ENCODE measurements around the gene PTGS1.

The PTGS1 gene

DNA sequence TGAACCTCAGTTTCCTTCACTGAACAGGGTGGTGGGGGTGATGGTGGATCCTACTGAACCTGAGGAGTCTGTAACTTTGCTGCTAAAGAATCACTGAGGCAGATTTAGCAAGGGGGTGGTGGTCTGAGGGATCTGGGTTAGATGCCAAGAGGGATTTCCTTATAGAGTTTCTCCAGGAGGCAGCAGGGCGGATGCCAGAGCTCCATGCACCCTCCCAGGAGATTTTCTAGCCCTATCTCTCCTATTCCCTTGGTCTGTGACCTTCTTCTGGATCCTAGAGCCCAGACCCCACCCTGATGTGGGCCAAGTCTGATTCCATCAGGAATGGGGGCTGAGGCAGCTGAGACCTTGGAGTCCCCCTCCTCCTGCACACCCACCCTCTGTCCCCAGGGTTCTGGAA lies 6.0 kb downstream of the PTGS1 start:
- DNase-seq: no peak

- DNase-seq: no peak
These were observed 6.7 kb downstream of the PTGS1 start for GRCh38 chr9:122377241-122378164.

GRCh38 chr9:122378236-122378635 lies 7.4 kb downstream of the PTGS1 start:
- DNase-seq: no peak

- no peak for DNase-seq
These were observed 8.5 kb downstream of the PTGS1 start for GRCh38 chr9:122379340-122379739.

- no peak for DNase-seq
These were observed 9.5 kb downstream of the PTGS1 start for GRCh38 chr9:122380293-122380692.

DNA sequence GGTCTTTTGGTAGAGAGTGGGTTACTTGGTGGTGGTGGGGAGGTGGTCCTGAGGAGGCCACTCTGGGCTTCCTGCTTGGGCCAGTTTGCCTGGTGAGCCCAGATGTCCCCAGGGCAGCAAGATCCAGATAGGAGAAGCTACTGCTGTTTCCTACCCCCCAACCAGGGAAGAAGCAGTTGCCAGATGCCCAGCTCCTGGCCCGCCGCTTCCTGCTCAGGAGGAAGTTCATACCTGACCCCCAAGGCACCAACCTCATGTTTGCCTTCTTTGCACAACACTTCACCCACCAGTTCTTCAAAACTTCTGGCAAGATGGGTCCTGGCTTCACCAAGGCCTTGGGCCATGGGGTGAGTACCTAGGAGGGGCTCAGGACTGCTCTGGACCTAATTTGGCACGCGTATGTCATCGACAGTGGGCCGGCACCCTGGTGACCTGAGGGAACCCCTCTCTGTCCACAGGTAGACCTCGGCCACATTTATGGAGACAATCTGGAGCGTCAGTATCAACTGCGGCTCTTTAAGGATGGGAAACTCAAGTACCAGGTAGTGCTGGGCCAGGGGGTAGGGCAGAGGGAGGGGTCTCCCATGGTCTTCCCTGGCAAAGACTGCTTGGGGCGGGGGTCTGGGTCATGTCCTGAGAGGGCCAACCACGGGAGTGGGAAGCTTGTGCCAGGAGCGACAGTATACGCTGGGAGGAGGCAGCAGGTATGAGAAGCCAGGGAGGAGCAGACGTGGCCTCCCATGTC lies 10.6 kb downstream of the PTGS1 start:
- no peak for DNase-seq

DNA sequence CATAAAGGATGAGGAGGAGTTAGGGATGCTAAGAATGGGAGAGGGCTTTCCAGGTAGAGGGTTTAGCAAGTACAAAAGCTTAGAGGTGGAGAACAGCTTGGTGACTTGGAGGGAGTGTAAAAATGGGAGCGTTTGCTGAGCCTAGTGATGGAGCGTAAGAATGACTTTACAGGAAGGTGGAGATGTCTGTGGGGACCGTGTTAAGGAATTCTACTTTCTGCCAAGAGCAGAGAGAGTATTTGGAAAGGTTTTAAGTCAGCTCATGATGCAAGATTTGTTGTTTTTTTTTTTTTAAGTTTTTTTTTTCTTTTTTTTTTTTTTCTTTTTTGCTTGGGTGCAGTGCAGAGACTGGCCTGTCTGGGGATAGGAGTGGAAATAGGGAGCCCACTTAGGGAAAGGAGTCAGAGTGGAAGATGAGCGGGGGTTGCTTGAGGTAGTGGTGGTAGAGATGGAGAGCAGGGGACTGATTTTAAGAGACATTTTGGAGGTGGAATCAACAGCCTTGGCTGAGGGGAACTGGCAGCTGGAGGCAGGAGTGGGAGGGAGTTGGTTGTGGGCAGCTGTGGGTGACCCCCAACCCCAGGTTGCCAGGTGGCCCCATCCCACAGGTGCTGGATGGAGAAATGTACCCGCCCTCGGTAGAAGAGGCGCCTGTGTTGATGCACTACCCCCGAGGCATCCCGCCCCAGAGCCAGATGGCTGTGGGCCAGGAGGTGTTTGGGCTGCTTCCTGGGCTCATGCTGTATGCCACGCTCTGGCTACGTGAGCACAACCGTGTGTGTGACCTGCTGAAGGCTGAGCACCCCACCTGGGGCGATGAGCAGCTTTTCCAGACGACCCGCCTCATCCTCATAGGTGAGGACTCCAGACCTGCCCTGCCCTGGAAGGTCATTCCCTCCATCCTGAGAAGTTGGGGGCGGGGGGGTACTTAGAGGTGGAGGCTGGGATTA lies 12.4 kb downstream of the PTGS1 start:
- no peak for DNase-seq

DNA sequence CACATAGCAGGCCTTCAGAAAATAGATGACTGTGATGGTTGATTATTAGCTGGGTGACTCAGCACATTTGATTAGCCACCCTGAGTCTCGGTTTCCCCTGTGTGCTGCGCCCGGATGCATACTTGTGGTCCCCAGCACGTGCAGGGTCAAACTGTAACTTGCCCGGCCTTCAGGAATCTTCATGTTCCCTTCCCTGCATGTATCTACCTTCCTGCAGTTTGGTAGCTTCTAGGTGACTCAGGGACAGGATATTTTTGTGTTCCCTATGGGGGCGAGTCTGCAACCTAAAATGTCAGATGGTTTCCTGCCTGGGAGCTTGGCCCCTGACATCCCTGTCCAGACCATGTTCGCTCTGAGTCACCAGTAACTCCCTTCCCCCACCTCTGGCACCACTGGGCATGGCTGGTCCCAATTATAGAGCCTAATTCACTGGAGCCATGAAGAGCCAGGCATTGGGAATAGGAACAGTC lies 13.2 kb downstream of the PTGS1 start:
- no peak for DNase-seq

DNA sequence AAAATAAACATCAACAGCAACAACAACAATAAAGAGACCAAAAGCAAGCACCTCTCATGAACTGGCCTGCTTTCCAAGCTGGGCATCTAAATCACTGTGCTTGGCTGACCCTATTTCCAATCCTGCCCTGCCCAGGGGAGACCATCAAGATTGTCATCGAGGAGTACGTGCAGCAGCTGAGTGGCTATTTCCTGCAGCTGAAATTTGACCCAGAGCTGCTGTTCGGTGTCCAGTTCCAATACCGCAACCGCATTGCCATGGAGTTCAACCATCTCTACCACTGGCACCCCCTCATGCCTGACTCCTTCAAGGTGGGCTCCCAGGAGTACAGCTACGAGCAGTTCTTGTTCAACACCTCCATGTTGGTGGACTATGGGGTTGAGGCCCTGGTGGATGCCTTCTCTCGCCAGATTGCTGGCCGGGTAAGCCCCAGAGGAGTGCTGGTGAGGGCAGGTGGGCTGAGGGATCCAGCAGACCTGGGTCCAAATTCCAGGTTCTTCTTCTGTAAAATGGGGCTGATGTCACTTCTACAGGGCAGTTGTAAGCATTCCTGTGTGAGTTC lies 15.6 kb downstream of the PTGS1 start:
- DNase-seq: no peak

- DNase-seq: no peak
These were observed 16.7 kb downstream of the PTGS1 start for GRCh38 chr9:122387536-122387935.

- DNase-seq: no peak
These were observed 18.4 kb downstream of the PTGS1 start for GRCh38 chr9:122389195-122389594.

DNA sequence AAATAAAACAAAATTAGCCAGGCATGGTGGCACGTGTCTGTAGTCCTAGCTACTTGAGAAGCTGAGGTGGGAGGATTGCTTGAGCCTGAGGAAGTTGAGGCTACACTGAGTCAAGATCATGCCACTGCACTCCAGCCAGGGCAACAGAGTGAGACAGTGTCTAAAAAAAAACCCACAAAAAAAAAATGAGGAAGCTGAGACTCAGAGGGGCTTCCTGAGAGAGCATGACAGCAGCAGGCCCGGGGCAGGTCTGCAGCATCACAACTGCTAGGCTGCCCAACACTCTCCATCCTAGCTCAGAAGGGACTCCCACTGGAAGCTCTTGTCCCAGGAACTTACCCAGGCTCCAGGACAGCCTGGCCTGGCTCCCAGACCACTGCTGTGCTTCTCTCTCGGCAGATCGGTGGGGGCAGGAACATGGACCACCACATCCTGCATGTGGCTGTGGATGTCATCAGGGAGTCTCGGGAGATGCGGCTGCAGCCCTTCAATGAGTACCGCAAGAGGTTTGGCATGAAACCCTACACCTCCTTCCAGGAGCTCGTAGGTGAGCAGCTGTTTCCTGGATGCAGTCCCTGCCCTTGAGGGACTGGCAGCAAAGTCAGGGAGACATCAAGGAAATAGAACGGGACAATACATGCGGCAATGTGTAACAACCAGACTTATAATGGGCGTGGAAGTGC lies 19.1 kb downstream of the PTGS1 start:
- no peak for DNase-seq

DNA sequence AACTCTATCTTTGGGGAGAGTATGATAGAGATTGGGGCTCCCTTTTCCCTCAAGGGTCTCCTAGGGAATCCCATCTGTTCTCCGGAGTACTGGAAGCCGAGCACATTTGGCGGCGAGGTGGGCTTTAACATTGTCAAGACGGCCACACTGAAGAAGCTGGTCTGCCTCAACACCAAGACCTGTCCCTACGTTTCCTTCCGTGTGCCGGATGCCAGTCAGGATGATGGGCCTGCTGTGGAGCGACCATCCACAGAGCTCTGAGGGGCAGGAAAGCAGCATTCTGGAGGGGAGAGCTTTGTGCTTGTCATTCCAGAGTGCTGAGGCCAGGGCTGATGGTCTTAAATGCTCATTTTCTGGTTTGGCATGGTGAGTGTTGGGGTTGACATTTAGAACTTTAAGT lies 21.5 kb downstream of the PTGS1 start:
- DNase-seq: no peak

GRCh38 chr9:122392714-122393113 lies 21.9 kb downstream of the PTGS1 start:
- no peak for DNase-seq

DNA sequence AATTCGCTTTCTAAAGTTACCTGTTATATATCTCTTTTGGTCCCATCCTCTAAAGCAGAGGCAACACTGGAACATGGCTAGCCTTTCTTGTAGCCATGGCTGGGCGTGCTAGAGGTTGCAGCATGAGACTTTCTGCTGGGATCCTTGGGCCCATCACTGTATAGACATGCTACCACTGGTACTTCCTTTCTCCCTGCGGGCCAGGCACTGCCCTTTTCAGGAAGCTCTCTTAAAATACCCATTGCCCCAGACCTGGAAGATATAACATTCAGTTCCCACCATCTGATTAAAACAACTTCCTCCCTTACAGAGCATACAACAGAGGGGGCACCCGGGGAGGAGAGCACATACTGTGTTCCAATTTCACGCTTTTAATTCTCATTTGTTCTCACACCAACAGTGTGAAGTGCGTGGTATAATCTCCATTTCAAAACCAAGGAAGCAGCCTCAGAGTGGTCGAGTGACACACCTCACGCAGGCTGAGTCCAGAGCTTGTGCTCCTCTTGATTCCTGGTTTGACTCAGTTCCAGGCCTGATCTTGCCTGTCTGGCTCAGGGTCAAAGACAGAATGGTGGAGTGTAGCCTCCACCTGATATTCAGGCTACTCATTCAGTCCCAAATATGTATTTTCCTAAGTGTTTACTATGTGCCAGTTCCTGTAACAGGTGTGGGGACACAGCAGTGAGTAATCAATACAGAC lies 22.6 kb downstream of the PTGS1 start:
- no peak for DNase-seq

DNA sequence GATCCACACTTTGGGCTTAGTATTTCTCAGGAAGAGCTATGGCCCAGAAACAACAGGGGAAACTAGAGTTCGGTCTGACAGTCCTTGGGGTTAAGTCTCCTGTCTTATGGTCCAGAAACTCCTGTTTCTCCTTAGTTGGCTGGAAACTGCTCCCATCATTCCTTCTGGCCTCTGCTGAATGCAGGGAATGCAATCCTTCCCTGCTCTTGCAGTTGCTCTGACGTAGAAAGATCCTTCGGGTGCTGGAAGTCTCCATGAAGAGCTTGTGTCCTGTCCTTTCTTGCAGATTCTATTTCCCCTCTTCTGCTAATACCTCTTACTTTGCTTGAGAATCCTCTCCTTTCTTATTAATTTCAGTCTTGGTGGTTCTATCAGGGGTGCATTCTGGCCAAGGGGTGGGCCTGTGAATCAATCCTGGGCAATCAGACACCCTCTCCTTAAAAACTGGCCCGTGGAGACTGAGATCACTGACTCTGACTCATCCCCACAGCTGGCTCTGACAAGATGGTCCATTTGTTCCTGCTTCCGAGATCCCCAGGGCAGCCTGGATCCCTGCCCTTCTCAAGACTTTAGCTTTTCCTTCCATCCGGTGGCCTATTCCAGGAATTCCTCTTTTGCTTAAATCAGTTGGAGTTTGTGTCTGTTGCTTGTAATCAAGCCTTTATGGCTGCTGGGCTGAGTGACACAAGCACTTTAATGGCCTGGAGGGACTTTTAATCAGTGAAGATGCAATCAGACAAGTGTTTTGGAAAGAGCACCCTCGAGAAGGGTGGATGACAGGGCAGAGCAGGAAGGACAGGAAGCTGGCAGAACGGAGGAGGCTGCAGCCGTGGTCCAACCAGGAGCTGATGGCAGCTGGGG lies 23.7 kb downstream of the PTGS1 start:
- DNase-seq: no peak

- DNase-seq: no peak
These were observed 25.9 kb downstream of the PTGS1 start for GRCh38 chr9:122396614-122397148.

DNA sequence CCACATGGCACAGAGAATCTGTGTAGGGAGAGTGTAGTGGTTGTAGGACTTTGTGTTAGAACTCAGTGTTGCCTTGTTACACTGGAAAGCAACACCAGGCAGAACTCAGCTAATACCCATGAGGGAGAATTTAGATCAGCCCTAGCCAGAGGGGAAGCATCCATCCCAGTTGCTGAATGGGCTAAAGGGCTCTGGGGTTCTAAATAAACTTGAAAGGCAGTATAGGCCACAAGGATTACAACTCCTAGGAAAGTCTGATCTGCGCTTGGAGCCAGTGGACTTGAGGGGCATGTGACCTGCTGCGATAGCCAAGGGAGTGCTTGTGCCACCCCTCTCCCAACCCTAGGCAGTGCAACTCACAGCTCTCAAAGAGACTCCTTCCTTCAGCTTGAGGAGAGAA lies 26.9 kb downstream of the PTGS1 start:
- DNase-seq: no peak

DNA sequence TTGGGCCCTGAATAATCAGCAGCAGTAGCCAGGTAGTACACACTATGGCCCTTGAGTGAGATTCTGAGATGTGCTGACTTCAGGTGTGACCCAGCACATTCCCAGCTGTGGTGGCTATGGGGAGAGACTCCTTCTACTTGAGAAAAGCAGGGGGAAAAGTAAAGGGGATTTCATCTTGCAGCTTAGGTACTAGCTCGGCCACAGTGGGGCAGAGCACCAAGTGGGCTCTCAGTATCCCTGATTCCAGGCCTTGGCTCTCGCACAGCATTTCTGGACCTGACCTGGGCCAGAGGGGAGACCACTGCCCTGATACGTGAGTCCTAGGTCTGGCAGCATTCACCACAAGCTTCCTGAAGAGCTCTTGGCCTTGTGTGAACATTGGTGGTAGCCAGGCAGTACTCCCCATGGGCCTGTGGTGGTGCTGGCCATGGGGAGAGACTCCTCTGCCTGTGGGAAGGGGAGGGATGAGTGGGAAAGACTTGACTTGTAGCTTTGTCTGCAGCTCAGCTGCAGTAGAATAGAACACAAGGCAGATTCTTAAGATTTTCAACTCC lies 27.6 kb downstream of the PTGS1 start:
- no peak for DNase-seq

DNA sequence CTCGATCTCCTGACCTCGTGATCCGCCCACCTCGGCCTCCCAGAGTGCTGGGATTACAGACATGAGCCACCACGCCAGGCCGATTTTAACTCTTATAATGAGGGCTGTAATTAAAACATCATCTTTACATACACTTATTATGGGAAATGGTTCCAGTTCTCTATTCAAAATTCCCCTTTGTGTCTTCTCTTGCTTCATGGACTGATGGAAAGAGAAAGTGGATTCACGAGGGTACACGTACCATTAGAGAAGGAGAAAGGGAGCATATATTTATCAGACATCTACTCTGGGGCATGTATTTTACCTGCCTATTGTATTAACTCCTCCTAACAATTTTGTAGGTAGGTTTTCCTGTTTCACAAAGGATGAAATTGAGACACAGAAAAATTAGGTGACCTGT lies 31.1 kb downstream of the PTGS1 start:
- DNase-seq: no peak

Measured in activated CD4-positive, alpha-beta T cell treated with anti-CD3 and anti-CD28 coated beads, Interleukin-2, amount 50 U/mL, for 16 hours (primary cell).